Common myeloid progenitor, CD34-positive (primary cell): ENCODE results near the gene ULK2.
"Not testable (repeated sequence)": the region's sequence is repeated elsewhere in the genome, so short reads cannot be mapped to it uniquely, and the experiment has no call there.

ENCODE experiments used
- CTCF ChIA-PET: fragments of 350-600 bp; sonication (Branson Sonifier 250); formaldehyde crosslinking; loops from one replicate; lab custom pipeline; 2021; ENCODE audit warnings: antibody characterized with exemption; lab: Charles Lee
- POLR2A ChIA-PET: fragments of 350-600 bp; sonication (Branson Sonifier 250); formaldehyde crosslinking; loops from one replicate; lab custom pipeline; 2021; ENCODE audit warnings: antibody characterized with exemption; lab: Charles Lee
- DNase-seq, 3 donors: peaks; one replicate each; pipeline versions ENCODE4 v3.0.0 to v3.0.0-alpha.2; 2013
- H3K27ac ChIP-seq, 2 experiments: 1 replicate in 1 of 2; 2 replicates in 1 of 2; pipeline ENCODE4 v1.7.0; 2013; ENCODE audit warnings: inconsistent platforms in 2 of 2, low read length in 2 of 2, mild to moderate bottlenecking in 2 of 2, low read depth in 1 of 2, moderate library complexity in 1 of 2; ENCODE audit not compliant: severe bottlenecking in 2 of 2, insufficient read depth in 1 of 2, poor library complexity in 1 of 2
- H3K27me3 ChIP-seq, 5 experiments: replicated peaks in 2 of 5; 1 replicate in 3 of 5; 2 replicates in 2 of 5; pipeline versions ENCODE4 v1.6.1 to v1.7.0; 2013; ENCODE audit warnings: low read length in 4 of 5, mild to moderate bottlenecking in 2 of 5, moderate library complexity in 2 of 5, inconsistent platforms in 1 of 5; ENCODE audit not compliant: insufficient read depth in 5 of 5, control insufficient read depth in 4 of 5
- H3K36me3 ChIP-seq, 4 experiments: 1 replicate in 2 of 4; 2 replicates in 2 of 4; pipeline versions ENCODE4 v1.6.1 to v1.7.0; 2013; ENCODE audit warnings: low read length in 3 of 4, control low read depth in 1 of 4, mild to moderate bottlenecking in 1 of 4; ENCODE audit not compliant: control insufficient read depth in 4 of 4, insufficient read depth in 4 of 4
- H3K4me1 ChIP-seq, 4 experiments: 1 replicate in 3 of 4; 2 replicates in 1 of 4; pipeline versions ENCODE4 v1.6.1 to v1.7.1; 2013; ENCODE audit warnings: low read length in 3 of 4, mild to moderate bottlenecking in 3 of 4, control low read depth in 1 of 4, inconsistent platforms in 1 of 4, moderate library complexity in 1 of 4; ENCODE audit not compliant: control insufficient read depth in 4 of 4, insufficient read depth in 4 of 4; ENCODE audit errors: control extremely low read depth in 1 of 4
- H3K4me3 ChIP-seq, 7 experiments: 1 replicate in 4 of 7; 2 replicates in 3 of 7; pipeline versions ENCODE4 v1.5.1 to v1.7.0; 2013; ENCODE audit warnings: mild to moderate bottlenecking in 7 of 7, low read length in 6 of 7, moderate library complexity in 6 of 7, inconsistent platforms in 2 of 7, low read depth in 2 of 7, control low read depth in 1 of 7; ENCODE audit not compliant: insufficient read depth in 4 of 7, control insufficient read depth in 1 of 7; ENCODE audit errors: extremely low read depth in 1 of 7
- H3K9me3 ChIP-seq, 5 experiments: 1 replicate in 4 of 5; 2 replicates in 1 of 5; pipeline versions ENCODE4 v1.6.1 to v1.7.1; 2013; ENCODE audit warnings: low read length in 4 of 5, mild to moderate bottlenecking in 2 of 5, inconsistent platforms in 1 of 5, low read depth in 1 of 5, moderate library complexity in 1 of 5; ENCODE audit not compliant: control insufficient read depth in 4 of 5, insufficient read depth in 2 of 5; ENCODE audit errors: control extremely low read depth in 1 of 5
- whole genome bisulfite sequencing: methylation state at CpG from one replicate; pipeline ENCODE4 v1.1.5; 2013; ENCODE audit not compliant: insufficient coverage; 5-methylcytosine and 5-hydroxymethylcytosine counted together

Gene ULK2

DNA sequence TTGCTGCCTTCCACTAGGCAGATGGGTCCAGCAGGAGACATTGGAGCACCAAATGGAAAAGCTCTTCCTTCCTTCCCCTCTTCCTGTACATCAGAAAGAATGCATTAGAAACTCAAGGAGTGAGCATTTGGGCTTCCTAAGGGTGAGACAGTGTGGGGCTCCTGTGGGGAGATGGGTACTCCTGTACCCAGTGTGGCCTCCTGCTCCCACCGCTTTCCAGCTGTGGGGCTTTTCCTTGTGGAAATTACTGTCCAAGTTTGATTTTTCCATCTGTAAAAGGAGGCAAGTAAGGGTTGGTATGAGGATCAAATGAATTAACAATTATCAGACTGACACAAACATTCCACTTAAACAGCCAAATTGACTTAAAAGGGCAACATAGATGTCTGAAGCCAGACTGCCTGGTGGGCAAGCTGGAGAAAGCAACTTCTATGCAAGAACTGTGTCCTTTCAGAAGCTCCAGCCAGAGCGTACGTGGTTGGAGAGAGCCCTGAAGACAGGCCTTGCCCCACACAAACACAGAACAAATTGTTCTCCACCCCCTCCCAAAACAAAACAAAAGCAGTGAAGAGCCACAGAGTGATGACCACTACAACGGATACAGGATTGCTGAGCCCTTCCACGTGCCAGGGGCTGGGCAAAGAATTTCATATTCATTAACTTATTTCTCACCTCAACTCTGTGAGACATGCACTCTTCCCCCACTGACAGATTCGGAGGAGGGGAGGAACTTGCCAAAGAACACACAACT is 96.6 kb downstream of the ULK2 start:
- WGBS, result 94% methylated on average over 5 of the region's 6 CpGs
- Histone ChIP-seq H3K27ac (no peak overlapping the region), H3K9me3 (no peaks in the 10 kb centered on the region), H3K4me1 (peaks cover 0 to 15% (median 4%) of the 10 kb centered on the region in 4 experiments), H3K27me3 (no peaks in the 10 kb centered on the region), H3K4me3 (no peak overlapping the region), H3K36me3 (peaks cover 2 to 11% (median 6%) of the 10 kb centered on the region in 4 experiments)
- DNase-seq, result no peak
- ChIA-PET POLR2A (no interaction called here), CTCF (interaction anchor here (0.6 to 4.4 kb wide), 5 partner anchors 8 to 258 kb away, joined by 4 to 19 read pairs (median 4); no protein-coding TSS in a partner anchor)

DNA sequence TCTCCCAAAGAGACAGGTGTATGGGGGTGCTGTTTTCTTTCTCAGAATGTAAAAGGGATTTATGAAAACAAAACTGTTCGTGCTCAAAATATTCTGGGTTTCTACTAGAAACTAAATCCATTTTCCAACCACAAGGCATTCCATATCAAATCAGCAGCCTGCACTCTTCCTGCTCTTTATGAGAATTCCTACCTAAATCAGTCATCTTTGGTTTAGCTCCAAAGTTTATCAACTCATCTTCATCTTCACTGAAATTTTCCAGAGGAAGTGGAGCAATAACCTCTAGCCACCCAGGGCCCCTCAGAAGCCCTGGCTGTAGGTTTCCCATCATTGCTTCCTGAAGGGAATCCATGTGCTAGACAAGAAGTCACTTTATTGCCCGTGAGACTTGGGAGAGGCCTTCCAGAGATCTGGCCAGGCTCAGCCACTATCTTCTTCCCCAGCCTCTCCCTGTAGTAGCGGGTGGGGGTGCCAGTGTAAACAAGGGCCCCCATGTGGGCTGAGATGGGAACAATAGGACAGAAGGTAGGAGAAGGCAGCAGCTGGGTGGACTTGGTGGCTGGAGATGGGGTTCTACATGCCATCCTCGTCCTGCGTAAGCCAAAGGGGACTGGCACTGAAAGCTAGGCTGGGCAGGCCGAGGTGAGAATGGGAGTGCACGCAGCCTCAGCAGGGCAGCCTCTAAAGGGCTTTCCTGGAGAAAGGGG is 97.6 kb downstream of the ULK2 start:
- H3K4me1 ChIP-seq, result peaks cover 0 to 15% (median 4%) of the 10 kb centered on the region in 4 experiments
- no peaks in the 10 kb centered on the region for H3K27me3 ChIP-seq
- no peak for DNase-seq
- H3K4me3 ChIP-seq, result no peak overlapping the region
- ChIA-PET CTCF (interaction anchor here (1.2 to 4.4 kb wide), 2 partner anchors 9 to 32 kb away, joined by 5 to 19 read pairs; no protein-coding TSS in a partner anchor), POLR2A (no interaction called here)
- H3K36me3 ChIP-seq, result peaks cover 0 to 5% (median 1%) of the 10 kb centered on the region in 4 experiments
- no peaks in the 10 kb centered on the region for H3K9me3 ChIP-seq
- 88% methylated on average over 5 of the region's 7 CpGs for whole genome bisulfite sequencing
- H3K27ac ChIP-seq, result no peak overlapping the region

DNA sequence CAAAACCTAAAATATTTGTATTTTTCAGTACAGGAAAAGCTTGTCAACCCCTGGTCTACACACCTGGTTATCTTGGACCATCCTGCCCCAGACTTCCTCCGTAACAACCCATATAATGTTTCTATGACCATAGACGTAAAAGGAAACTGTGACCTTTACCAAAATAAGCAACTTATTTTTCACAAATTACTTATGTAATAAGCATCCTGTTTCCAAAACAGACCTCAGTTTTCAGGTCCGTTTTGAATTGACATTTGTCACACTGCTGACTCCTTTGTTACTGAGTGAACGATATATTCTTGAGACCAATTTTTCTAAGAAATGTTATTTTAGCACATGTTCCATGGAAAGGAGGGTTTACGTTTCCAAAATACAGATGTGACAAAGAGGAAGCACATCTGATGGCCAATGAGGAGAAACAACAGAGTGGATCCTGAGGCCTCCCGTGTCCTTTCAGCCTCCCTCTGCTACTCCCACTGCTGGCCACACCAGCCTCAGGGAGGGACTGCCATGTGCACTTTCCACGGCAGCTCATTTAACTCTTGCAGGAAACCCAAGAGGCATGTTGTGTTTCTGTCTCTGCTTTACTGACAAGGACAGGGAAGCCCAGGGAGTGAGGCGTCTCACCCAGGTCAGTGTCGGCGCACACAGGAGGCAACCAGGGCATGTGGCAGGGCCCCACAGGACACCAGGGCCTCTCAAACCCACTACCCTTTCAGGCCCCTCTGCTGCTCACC is 99.5 kb downstream of the ULK2 start:
- no peaks in the 10 kb centered on the region for H3K9me3 ChIP-seq
- H3K27me3 ChIP-seq, result peaks cover 0 to 2% (median 0%) of the 10 kb centered on the region in 5 experiments
- peaks cover 0 to 5% (median 0%) of the 10 kb centered on the region in 4 experiments for H3K36me3 ChIP-seq
- no peak overlapping the region for H3K27ac ChIP-seq
- ChIA-PET CTCF (interaction anchor here (0.7 to 6.6 kb wide), 5 partner anchors 14 to 428 kb away, joined by 3 to 39 read pairs (median 13); no protein-coding TSS in a partner anchor), POLR2A (no interaction called here)
- no peak overlapping the region for H3K4me3 ChIP-seq
- 64% methylated on average over 7 of the region's 10 CpGs for WGBS
- no peak for DNase-seq
- H3K4me1 ChIP-seq, result peaks cover 0 to 15% (median 4%) of the 10 kb centered on the region in 4 experiments

DNA sequence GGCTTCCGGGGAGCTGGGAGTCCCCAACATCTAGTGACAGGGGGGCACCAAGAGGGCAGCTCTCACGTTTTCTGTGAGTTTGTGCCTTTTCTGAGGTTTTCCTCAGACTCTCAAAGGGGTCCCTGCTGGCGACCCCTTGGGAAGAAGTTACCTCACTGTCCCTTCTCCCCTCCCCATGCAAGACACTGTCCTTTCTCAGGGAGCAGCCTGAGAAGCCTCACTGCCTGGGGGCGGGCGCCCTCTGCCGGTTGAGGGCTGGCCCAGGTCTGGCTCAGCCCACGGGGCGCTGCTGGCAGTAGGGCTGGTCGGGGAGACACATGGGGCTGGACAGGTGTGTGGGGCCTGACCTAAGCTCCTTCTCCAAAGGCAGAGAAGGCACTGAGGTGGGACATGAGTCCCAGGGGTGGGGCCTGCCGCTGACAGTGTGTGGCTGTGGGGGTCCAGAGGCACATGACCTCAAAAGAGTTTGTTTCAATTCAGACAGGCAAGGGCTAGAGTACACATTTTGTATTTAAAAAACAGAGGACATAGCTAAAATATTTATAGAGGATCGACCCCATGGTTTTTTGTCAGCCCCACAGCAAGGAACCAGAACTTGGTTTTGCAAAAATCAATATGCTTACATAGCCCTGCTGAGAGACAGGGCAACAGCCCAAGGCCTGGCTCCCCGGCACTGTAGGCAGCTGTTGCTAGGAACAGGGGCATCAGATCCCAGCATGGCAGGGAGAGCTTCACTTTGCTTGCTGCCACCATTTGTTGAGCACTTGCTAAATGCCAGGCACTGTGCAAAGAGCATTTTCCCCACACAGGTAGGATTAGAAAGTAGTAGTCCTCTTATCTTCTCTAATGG is 101.1 kb downstream of the ULK2 start:
- H3K9me3 ChIP-seq, result no peaks in the 10 kb centered on the region
- peaks cover 0 to 2% (median 0%) of the 10 kb centered on the region in 5 experiments for H3K27me3 ChIP-seq
- CTCF ChIA-PET, result interaction anchor here (0.6 to 6.6 kb wide), 31 partner anchors 8 to 448 kb away, joined by 3 to 39 read pairs (median 3); no protein-coding TSS in a partner anchor
- peaks cover 0 to 20% (median 6%) of the 10 kb centered on the region in 4 experiments for H3K4me1 ChIP-seq
- no peak overlapping the region for H3K27ac ChIP-seq
- 32% methylated on average over 8 of the region's 12 CpGs for WGBS
- H3K4me3 ChIP-seq, result no peak overlapping the region
- POLR2A ChIA-PET, result no interaction called here
- DNase-seq, result peak; percentile 46 to 57 (median 56)
- no peaks in the 10 kb centered on the region for H3K36me3 ChIP-seq

DNA sequence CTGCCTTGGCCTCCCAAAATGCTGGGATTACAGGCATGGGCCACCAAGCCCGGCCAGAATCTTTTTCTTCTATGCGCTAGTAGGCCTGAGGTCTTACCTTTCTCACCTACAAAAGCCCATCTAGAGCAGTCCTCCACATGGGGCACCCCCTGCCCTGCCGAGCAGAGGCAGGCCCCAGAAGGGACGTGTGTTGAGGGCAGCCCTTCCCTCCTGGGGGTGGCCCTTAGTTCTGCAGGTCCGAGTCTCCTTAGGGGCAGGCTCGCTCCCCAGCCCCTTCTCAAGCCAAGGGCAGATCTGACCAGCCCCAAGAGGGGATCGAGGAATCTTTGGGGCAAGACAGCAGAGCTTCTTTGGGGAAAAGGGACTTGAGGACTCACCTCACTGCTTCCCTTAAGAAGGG is 101.7 kb downstream of the ULK2 start:
- WGBS, result 88% methylated on average over 4 of the region's 7 CpGs
- Histone ChIP-seq H3K27me3 (peaks cover 0 to 2% (median 0%) of the 10 kb centered on the region in 5 experiments), H3K36me3 (no peaks in the 10 kb centered on the region), H3K4me3 (no peak overlapping the region), H3K4me1 (peaks cover 0 to 20% (median 6%) of the 10 kb centered on the region in 4 experiments), H3K27ac (no peak overlapping the region), H3K9me3 (no peaks in the 10 kb centered on the region)
- CTCF ChIA-PET, result interaction anchor here (0.6 to 6.6 kb wide), 25 partner anchors 8 to 447 kb away, joined by 3 to 39 read pairs (median 4); no protein-coding TSS in a partner anchor
- no peak for DNase-seq
- POLR2A ChIA-PET, result no interaction called here

DNA sequence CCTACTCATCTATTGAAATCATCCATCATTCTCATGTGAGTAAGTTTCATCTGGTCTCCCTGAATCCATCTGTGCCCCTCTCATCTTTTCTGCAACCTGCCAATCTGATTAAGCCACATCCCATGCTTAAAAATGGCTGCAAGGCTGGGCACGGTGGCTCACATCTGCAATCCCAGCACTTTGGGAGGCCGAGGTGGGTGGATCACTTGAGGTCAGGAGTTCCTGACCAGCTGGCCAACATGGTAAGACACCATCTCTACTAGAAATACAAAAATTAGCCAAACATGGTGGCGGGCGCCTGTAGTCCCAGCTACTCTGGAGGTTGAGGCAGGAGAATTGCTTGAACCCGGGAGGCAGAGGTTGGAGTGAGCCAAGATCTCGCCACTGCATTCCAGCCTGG is 103.7 kb downstream of the ULK2 start:
- WGBS, result 92% methylated on average over 2 of the region's 6 CpGs
- POLR2A ChIA-PET, result not testable (repeated sequence)
- CTCF ChIA-PET, result interaction anchor here (1.3 to 6.6 kb wide), 9 partner anchors 9 to 401 kb away, joined by 3 to 45 read pairs (median 24); partner anchors contain the start of genes ALDH3A1 and B9D1

More for the DNA sequence above, 103.7 kb downstream of the ULK2 start:
- not testable (repeated sequence) for H3K36me3 ChIP-seq, H3K9me3 ChIP-seq, DNase-seq, H3K27ac ChIP-seq, H3K4me3 ChIP-seq, H3K27me3 ChIP-seq
- peaks cover 0 to 17% (median 6%) of the 10 kb centered on the region in 4 experiments for H3K4me1 ChIP-seq
